Fibroblast of mammary gland (primary cell): ENCODE measurements around the gene AKAP13.

Source experiments
- DNase-seq: peaks from one replicate; pipeline ENCODE4 v3.0.0-alpha.2; 2010; ENCODE audit warnings: low read depth
- H3K4me3 ChIP-seq: 2 replicates; pipeline ENCODE4 v1.5.1; 2011; ENCODE audit warnings: low read depth, mild to moderate bottlenecking, low read length, moderate library complexity; ENCODE audit not compliant: control insufficient read depth
- CTCF ChIP-seq: conservative IDR thresholded peaks from 2 replicates; pipeline ENCODE4 v1.5.1; 2011; ENCODE audit warnings: low read depth, low read length, inconsistent platforms; ENCODE audit not compliant: control insufficient read depth, insufficient read depth

AKAP13 gene

GRCh38 chr15:85488997-85489396 lies 108.6 kb downstream of the AKAP13 start:
- DNase-seq: no peak
- no peak for TF ChIP-seq CTCF
- no peak overlapping the region for H3K4me3 ChIP-seq

GRCh38 chr15:85489773-85490493 lies 109.5 kb downstream of the AKAP13 start:
- H3K4me3 ChIP-seq: no peak overlapping the region
- no peak for DNase-seq
- TF ChIP-seq CTCF: no peak

- TF ChIP-seq CTCF: no peak
- H3K4me3 ChIP-seq: no peak overlapping the region
Observed at GRCh38 chr15:85490856-85491255, 110.5 kb downstream of the AKAP13 start.

GRCh38 chr15:85491691-85492090 lies 111.3 kb downstream of the AKAP13 start:
- DNase-seq: no peak
- no peak overlapping the region for H3K4me3 ChIP-seq
- TF ChIP-seq CTCF: no peak

More at GRCh38 chr15:85490856-85491255, 110.5 kb downstream of the AKAP13 start:
- DNase-seq: no peak

- no peak for DNase-seq
- no peak overlapping the region for H3K4me3 ChIP-seq
- TF ChIP-seq CTCF: no peak
Observed at GRCh38 chr15:85492406-85492805, 112.0 kb downstream of the AKAP13 start.

- DNase-seq: no peak
- TF ChIP-seq CTCF: no peak
Observed at GRCh38 chr15:85493260-85493659, 112.9 kb downstream of the AKAP13 start.

More at GRCh38 chr15:85493260-85493659, 112.9 kb downstream of the AKAP13 start:
- no peak overlapping the region for H3K4me3 ChIP-seq
